Superior temporal gyrus (tissue), 1 donor: Measurements from ENCODE around the gene SLC26A1.
"Not testable (repeated sequence)": the region's sequence is repeated elsewhere in the genome, so short reads cannot be mapped to it uniquely, and the experiment has no call there.

Source experiments
- DNase-seq: peaks from one replicate; pipeline ENCODE4 v3.0.0-alpha.2; 2016; ENCODE audit errors: extremely low spot score

SLC26A1 gene

DNA sequence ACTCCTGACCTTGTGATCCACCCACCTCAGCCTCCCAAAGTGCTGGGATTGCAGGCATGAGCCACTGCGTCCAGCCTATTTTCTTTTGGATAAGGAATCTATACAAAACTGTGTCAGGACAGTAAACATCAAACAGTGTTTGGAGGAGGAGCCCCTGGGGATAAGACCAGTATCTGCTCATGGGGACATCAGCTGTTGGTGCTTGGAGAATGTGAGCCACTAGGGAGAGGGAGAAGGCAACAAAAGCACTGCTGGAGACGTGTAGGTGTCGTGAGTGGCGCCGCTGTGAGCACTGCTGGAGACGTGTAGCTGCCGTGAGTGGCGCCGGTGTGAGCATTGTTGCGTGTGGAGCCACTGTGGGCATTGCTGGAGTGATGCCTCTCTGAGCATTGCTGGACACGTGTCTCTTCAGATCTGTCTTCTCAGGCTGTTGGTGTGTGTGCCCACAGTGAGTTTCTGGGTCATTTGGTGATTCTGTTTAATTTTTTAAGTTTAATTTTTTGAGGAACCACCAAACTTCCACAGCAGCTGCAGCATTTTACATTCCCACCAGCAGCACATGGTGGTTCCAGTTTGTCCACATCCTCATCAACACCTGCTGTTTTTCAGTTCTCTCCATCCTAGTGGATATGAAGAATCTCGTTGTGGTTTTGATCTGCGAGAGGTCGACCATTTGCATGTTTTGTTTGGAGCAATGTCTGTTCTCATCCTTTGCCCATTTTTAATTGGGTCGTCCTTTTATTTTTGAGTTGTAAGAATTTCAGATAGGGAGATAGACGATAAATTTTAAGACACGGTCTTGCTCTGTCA, 38.8 kb downstream of the SLC26A1 start:
- DNase-seq = no peak

DNA sequence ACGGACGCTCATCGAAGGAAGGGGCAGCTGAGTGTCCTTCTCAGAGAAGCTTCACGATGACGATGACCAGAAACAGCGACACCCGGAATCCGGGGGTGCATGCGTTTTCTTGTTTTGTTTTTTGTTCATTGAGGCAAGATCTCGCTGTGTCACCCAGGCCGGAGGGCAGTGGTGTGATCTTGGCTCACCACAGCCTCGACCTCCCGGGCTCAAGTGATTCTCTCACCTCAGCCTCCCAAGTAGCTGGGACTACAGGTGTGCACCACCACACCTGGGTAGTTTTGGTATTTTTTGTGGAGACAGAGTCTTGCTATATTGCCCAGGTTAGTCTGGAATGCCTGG, 39.7 kb downstream of the SLC26A1 start:
- no peak for DNase-seq

DNA sequence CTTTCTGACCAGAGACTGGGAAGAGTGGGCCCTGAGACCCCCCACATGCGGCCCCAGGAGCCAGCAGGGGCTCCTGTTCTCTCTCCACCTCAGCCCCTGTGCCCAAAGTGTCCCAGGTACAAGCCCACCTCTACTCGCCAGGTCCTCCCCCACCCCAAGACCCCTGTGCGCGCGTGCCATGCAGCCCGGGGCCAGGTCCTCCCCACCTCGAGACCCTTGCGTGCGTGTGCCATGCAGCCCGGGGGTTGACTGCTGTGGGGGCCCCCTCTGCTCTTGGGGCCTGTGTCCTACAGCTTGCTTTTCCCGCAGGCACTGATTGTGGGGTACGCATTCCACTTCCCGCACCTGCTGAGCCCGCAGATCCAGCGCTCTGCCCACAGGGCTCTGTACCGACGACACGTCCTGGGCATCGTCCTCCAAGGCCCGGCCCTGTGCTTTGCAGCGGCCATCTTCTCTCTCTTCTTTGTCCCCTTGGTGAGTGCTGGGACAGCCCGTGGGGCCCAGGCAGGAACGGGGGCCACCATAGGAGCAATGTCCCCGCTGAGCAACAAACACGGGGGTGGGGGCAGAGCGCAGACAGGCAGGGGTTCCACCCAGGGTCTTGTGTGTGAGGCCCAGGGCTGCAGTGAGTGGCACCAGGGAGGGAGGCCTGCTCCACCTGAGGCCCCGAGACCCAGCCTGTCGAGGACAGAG, 40.2 kb downstream of the SLC26A1 start:
- no peak for DNase-seq

DNA sequence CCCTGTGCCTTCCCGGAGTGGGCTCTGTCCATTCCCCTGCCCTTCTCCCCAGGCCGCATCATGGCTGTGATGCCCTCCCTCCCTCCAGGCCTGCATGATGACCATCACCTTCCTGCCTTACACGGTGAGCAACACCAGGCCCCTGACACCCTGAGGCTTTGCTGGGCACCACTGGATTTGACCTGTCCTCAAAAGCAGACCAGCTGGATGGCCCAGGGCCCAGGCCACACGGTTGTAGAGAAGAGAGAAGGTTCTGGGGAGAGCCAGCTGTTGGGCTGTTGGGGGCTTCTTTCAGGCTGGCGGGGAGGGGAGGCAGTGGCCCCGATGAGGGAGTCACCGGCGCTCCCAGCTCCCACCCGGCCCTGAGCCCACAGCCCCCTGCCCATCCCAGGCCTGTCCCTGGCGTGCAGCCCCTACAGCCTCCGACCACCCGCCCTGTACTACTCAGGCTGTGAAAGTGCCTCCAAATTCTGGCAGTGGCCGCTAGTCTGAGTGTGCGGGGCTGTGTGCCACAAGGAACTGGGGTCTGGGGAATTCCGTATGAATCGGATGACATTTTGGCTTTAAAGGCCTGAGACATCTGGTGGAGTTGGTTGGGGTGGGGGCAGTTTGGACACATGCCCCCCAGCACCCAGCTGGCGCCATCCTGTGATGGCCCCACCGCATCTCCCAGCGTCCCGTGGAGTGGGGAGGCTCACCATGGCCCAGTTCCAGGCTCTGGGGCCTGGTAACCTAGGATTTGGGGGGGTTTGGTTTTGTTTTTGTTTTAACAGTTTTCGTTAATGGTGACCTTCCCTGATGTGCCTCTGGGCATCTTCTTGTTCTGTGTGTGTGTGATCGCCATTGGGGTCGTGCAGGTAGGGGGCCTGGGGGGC, 41.4 kb downstream of the SLC26A1 start:
- DNase-seq = no peak

DNA sequence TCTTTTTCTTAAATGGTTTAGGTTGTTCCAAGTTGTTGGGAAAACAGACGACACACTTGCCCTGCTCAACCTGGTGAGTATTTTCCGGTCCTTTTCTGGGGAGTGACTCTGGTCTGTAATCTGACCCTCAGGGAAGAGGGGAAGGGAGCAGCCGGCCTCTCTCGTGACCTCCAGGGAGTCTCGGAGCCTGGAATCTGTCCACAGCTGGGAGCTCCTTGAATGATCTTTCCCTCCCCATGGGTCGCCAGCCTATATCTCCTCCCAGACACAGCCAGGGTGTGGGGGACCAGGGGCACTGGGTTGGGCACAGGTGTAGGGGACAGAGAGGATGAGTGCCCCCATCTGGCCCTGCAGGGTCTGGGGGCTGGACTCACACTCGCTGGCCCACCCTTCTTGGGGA, 42.0 kb downstream of the SLC26A1 start:
- DNase-seq = no peak

DNA sequence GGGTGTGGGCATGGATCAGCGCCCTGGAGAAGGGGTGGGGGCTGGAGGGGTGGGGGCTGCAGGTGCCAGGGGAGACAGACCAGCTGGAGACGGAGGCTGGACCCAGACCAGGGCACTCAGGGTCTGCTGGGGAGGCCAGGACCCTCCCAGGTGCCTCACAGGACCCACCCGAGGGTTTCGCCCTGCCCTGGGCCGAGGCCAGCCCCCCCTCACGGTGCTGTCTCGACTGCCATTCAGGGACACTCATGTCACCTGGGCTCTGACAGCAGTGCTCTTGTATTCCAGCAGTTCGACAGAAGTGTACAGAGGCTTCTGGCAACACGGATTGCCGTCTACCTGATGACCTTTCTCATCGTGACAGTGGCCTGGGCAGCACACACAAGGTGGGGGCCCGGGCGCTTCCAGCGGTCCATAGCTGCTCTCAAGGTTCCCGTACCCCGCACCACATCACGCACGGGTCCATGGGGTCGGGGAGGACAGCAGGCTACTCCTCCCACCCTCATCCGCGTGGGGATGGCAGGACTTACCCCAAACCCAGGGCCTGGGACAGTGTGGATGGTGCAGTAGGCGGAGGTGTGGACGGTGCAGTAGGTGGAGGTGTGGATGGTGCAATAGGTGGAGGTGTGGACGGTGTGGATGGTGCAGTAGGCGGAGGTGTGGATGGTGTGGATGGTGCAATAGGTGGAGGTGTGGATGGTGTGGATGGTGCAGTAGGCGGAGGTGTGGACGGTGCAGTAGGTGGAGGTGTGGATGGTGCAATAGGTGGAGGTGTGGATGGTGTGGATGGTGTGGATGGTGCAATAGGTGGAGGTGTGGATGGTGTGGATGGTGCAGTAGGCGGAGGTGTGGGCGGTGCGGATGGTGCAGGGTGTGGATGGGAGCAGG, 42.8 kb downstream of the SLC26A1 start:
- DNase-seq = no peak

DNA sequence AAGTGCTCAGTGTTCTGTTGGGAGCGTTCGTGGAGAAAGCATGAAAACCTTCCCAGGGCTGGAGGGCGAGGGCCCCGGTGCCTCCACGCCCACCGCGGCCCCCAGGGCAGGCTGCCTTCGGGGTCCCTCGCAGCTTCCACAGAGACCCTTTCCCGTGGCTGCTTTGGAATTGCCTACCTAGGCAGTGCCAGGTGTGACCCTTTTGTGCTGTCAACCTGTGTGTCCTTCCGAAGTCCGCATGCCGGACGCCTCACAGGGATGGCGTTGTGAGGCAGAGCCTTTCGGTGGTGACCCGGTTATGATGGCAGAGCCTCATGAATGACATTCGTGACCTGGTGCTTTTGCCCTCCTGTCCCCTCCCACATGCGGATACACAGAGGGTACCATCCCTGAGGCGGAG, 43.5 kb downstream of the SLC26A1 start:
- DNase-seq = no peak

DNA sequence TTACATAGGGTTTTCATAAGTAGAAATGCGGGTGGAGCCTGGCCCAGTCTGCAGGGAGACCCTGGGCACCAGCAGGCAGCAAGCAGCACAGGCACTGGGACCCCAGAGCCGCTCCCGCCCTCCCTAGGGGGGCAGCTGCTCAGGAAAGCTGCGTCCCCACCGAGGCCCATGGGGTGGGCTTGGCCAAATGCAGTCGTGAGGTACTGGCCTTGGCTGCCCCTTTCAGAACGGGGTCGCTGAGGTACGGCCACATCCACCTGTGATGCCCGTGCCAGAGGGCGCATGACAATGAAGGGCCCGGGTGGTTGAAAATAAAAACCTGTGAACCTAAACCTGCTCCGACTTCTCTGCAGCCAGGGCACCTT, 44.3 kb downstream of the SLC26A1 start:
- no peak for DNase-seq

GRCh38 chr4:948101-948935, 44.9 kb downstream of the SLC26A1 start:
- no peak for DNase-seq

DNA sequence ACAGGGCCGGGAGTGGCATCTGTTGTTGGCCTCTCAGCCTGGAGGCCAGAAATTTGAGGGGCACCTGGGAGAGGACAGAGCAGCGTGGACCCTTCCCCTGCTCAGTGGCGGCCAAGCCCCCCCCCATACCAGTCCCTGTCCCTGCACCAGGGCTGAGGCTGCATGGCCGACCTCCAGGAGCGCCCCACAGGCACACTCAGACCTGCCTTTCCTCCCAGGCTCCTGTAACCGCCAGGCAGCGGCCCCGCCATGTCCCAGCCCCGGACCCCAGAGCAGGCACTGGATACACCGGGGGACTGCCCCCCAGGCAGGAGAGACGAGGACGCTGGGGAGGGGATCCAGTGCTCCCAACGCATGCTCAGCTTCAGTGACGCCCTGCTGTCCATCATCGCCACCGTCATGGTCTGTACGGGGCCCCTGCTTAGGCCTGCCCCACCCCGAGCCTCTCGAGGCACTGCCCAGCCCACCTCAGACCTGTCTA, 45.7 kb downstream of the SLC26A1 start:
- no peak for DNase-seq

GRCh38 chr4:946517-947471, 46.4 kb downstream of the SLC26A1 start:
- no peak for DNase-seq

DNA sequence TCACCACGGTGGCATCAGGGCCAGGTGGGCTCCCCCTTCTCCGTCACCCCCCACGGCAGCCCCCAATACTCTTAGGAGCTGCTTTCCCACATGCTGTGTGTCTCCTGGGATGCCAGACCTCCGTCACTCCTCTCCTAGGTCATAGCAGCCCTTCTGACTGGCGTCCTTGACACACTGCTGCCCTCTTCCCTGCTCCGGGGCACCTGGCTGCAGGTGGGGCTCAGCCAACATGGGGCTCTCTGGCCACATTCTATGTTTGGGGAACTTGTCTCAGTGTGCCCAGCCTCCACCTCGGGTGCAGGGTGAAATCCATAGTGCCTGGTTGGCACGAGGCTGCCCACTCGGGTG, 47.1 kb downstream of the SLC26A1 start:
- no peak for DNase-seq

DNA sequence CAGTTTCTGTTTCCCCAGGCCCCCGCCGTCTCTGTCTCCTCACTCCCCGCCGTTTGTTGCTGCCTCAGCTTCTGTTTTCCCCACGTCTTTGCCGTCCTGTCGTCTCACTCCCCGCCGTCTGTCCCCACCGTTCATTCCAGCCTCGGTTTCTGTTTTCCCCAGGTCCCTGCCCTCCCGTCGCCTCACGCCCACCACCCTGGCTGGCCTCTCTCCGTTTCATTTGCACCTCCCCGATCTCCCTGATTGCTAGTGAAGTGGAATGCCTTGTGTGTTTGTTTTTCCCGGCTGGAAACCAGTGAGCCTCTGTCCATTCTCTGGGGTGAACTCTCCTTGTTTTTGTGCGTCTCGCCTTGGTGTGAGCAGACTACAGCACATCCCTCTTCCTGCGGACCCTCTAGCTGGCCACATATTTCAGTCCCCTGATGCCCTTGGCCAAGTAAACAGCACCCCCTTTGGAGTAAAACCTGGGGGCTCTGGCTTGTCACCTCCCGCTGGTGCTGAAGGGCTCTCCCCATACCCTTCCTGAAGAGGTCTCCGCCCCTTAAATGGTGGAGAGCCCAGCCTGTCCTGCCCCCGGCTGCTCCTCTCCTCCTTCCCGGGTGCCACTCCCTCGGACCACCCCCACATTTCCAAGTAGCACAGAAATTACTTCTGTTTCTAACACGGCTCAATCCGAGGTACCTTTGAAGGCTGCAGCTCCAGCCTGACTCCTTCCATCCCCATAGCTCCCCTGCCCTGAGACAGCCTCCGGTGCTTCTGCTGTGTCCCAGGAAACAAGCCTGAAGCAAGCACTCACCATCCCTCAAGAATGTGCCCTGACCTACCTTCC, 47.7 kb downstream of the SLC26A1 start:
- DNase-seq = no peak

DNA sequence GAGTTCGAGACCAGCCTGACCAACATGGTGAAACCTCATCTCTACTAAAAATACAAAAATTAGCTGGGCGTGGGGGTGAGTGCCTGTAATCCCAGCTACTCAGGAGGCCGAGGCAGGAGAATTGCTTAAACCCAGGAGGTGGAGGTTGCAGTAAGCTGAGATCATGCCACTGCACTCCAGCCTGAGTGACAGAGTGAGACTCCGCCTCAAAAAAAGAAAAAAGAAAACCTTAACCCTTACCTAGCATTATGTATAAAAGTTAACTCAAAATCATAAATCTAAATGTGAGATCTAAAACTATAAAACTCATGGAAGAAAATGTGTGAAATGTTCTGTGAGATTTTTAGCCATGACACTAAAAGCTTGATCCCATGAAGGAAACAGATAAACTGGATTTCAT, 53.7 kb downstream of the SLC26A1 start:
- not testable (repeated sequence) for DNase-seq
